HEK293 (cell line): ENCODE results near the gene IRAK4.

Experiments used
- BCL11B ChIP-seq: fragments of 450-650 bp; formaldehyde crosslinking; IDR thresholded peaks from 2 replicates; pipeline ENCODE4 v1.5.1; 2016; ENCODE audit warnings: low read depth, missing biosample characterization, missing genetic modification characterization
- BCL6B ChIP-seq: fragments of 450-650 bp; formaldehyde crosslinking; IDR thresholded peaks from 2 replicates; pipeline ENCODE4 v1.5.1; 2017; ENCODE audit warnings: missing biosample characterization, missing genetic modification characterization
- GLI2 ChIP-seq: fragments of 450-650 bp; formaldehyde crosslinking; IDR thresholded peaks from 2 replicates; pipeline ENCODE4; 2017; ENCODE audit warnings: missing biosample characterization, missing genetic modification characterization, low read depth, borderline replicate concordance
- OSR2 ChIP-seq: fragments of 450-650 bp; formaldehyde crosslinking; IDR thresholded peaks from 2 replicates; pipeline ENCODE4 v1.5.1; 2016; ENCODE audit warnings: missing biosample characterization, missing genetic modification characterization
- SETDB1 ChIP-seq: IDR thresholded peaks from one replicate; pipeline ENCODE4 v1.6.1; 2017; ENCODE audit warnings: mild to moderate bottlenecking, low read length, moderate library complexity, mixed read lengths; ENCODE audit not compliant: insufficient read length
- TRIM28 ChIP-seq: IDR thresholded peaks from 2 replicates; pipeline ENCODE4 v1.6.1; 2011; ENCODE audit warnings: low read length, control low read depth, borderline replicate concordance
- ZBTB21 ChIP-seq: fragments of 450-650 bp; formaldehyde crosslinking; IDR thresholded peaks from 2 replicates; pipeline ENCODE4 v1.5.1; 2017; ENCODE audit warnings: missing biosample characterization, missing genetic modification characterization
- ZBTB8A ChIP-seq: fragments of 450-650 bp; formaldehyde crosslinking; IDR thresholded peaks from 2 replicates; pipeline ENCODE4 v1.5.1; 2016; ENCODE audit warnings: missing biosample characterization, missing genetic modification characterization
- ZFP3 ChIP-seq: fragments of 450-650 bp; formaldehyde crosslinking; IDR thresholded peaks from 2 replicates; pipeline ENCODE4 v1.5.1; 2016; ENCODE audit warnings: low read depth, missing biosample characterization, missing genetic modification characterization
- ZNF175 ChIP-seq: fragments of 450-650 bp; formaldehyde crosslinking; IDR thresholded peaks from 2 replicates; pipeline ENCODE4 v1.5.1; 2016; ENCODE audit warnings: missing biosample characterization, missing genetic modification characterization
- ZNF211 ChIP-seq: fragments of 450-650 bp; formaldehyde crosslinking; IDR thresholded peaks from 2 replicates; pipeline ENCODE4 v1.5.1; 2016; ENCODE audit warnings: low read depth, missing biosample characterization, missing genetic modification characterization
- ZNF239 ChIP-seq: fragments of 450-650 bp; formaldehyde crosslinking; IDR thresholded peaks from 2 replicates; pipeline ENCODE4 v1.5.1; 2016; ENCODE audit warnings: missing biosample characterization, missing genetic modification characterization
- ZNF350 ChIP-seq: fragments of 450-650 bp; formaldehyde crosslinking; IDR thresholded peaks from 2 replicates; pipeline ENCODE4 v1.5.0; 2017; ENCODE audit warnings: missing biosample characterization, mild to moderate bottlenecking, missing genetic modification characterization
- ZNF404 ChIP-seq: fragments of 450-650 bp; formaldehyde crosslinking; IDR thresholded peaks from 2 replicates; pipeline ENCODE4 v1.5.1; 2017; ENCODE audit warnings: missing biosample characterization, missing genetic modification characterization
- ZNF449 ChIP-seq: fragments of 450-650 bp; formaldehyde crosslinking; IDR thresholded peaks from 2 replicates; pipeline ENCODE4 v1.5.1; 2017; ENCODE audit warnings: missing biosample characterization, mild to moderate bottlenecking, missing genetic modification characterization, moderate library complexity
- ZNF501 ChIP-seq: fragments of 450-650 bp; formaldehyde crosslinking; IDR thresholded peaks from 2 replicates; pipeline ENCODE4 v1.5.1; 2016; ENCODE audit warnings: missing biosample characterization, missing genetic modification characterization
- ZNF549 ChIP-seq: fragments of 450-650 bp; IDR thresholded peaks from 2 replicates; pipeline ENCODE4 v1.5.1; 2018; ENCODE audit warnings: missing biosample characterization, missing genetic modification characterization, mild to moderate bottlenecking, inconsistent platforms, moderate library complexity
- ZNF560 ChIP-seq: fragments of 450-650 bp; formaldehyde crosslinking; IDR thresholded peaks from 2 replicates; pipeline ENCODE4 v1.5.1; 2017; ENCODE audit warnings: missing biosample characterization, missing genetic modification characterization, borderline replicate concordance
- ZNF561 ChIP-seq: fragments of 450-650 bp; IDR thresholded peaks from 2 replicates; pipeline ENCODE4 v1.5.1; 2018; ENCODE audit warnings: missing biosample characterization, missing genetic modification characterization, borderline replicate concordance
- ZNF626 ChIP-seq: fragments of 450-650 bp; sonication (Bioruptor Pico); formaldehyde crosslinking; IDR thresholded peaks from 2 replicates; pipeline ENCODE4 v1.5.1; 2018; ENCODE audit warnings: missing biosample characterization, missing genetic modification characterization, inconsistent platforms
- ZNF645 ChIP-seq: fragments of 450-650 bp; formaldehyde crosslinking; IDR thresholded peaks from 2 replicates; pipeline ENCODE4; 2016; ENCODE audit warnings: missing biosample characterization, missing genetic modification characterization
- ZNF830 ChIP-seq: fragments of 450-650 bp; IDR thresholded peaks from 2 replicates; pipeline ENCODE4 v1.5.0; 2018; ENCODE audit warnings: missing biosample characterization, missing genetic modification characterization, low read depth, mild to moderate bottlenecking, moderate library complexity
- ZNF843 ChIP-seq: fragments of 450-650 bp; formaldehyde crosslinking; IDR thresholded peaks from 2 replicates; pipeline ENCODE4 v1.5.1; 2016; ENCODE audit warnings: missing biosample characterization, missing genetic modification characterization
- TF ChIP-seq, protein P1 (sequence below): fragments of 450-650 bp; formaldehyde crosslinking; IDR thresholded peaks from 2 replicates; pipeline ENCODE4 v1.5.1; 2016; ENCODE audit warnings: missing biosample characterization, missing genetic modification characterization
- TF ChIP-seq, protein P2 (sequence below): fragments of 450-650 bp; formaldehyde crosslinking; IDR thresholded peaks from 2 replicates; pipeline ENCODE4 v1.5.1; 2016; ENCODE audit warnings: missing biosample characterization, missing genetic modification characterization
- TF ChIP-seq, protein P3 (sequence below): fragments of 450-650 bp; formaldehyde crosslinking; conservative IDR thresholded peaks from 2 replicates; pipeline ENCODE4 v1.5.1; 2016; ENCODE audit warnings: low read depth, missing biosample characterization, missing genetic modification characterization

IRAK4 gene

DNA sequence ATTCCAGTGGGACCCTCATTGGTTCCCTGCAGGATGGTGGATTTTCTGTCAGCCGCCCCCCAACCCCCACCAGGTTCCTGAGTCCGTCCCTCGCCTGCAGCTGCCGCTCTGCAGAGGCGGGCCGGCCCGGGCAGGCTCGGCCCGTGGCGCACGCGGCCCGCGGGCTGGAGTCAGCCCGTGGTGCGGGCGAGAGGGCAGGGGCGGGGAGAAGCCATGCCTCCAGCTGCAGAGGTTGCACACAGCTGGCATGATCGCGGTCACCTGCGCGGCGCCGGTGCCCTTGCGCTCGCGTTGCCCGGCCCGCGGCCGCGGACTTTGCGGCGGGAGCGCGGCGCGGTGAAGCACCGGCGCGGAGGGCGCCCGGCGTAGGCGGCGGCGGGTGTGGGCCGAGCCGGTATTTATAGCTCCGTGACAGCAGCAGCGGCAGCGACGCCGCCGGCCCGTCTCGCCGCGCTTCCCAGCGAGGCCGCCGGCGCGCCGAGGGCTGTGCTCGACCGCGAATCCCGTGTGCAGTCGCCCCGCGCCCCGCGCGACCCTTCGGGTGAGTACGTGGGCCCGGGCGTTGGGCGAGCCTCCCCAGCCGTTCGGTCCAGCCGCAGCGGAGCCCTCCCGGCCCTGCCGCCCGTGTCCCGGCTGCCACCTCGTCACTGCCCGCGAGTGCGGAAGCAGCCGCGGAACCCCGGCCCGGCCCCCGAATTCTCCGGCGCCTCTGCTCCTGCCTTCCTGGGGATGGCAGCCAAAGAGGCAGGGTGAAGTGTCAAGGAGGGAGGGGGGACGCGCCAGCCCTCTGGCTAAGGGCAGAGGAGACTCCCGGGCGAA, 77.1 kb downstream of the IRAK4 start, which contains the start of gene TMEM117 (continued):
- TF ChIP-seq, protein P1, sequence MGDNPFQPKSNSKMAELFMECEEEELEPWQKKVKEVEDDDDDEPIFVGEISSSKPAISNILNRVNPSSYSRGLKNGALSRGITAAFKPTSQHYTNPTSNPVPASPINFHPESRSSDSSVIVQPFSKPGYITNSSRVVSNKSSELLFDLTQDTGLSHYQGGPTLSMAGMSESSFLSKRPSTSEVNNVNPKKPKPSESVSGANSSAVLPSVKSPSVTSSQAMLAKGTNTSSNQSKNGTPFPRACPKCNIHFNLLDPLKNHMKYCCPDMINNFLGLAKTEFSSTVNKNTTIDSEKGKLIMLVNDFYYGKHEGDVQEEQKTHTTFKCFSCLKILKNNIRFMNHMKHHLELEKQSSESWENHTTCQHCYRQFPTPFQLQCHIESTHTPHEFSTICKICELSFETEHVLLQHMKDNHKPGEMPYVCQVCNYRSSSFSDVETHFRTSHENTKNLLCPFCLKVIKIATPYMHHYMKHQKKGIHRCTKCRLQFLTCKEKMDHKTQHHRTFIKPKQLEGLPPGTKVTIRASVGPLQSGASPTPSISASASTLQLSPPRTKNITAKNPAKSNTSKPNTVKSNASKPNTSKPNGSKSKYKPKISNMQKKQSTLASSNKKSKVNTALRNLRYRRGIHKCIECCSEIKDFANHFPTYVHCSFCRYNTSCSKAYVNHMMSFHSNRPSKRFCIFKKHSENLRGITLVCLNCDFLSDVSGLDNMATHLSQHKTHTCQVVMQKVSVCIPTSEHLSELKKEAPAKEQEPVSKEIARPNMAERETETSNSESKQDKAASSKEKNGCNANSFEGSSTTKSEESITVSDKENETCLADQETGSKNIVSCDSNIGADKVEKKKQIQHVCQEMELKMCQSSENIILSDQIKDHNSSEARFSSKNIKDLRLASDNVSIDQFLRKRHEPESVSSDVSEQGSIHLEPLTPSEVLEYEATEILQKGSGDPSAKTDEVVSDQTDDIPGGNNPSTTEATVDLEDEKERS (tag by site-specific recombination): no peak
- TF ChIP-seq ZNF549 (tag by site-specific recombination): no peak
- TF ChIP-seq ZNF350: no peak
- TF ChIP-seq ZNF645: no peak
- TF ChIP-seq ZNF175 (tag by site-specific recombination): no peak
- TF ChIP-seq, protein P2, sequence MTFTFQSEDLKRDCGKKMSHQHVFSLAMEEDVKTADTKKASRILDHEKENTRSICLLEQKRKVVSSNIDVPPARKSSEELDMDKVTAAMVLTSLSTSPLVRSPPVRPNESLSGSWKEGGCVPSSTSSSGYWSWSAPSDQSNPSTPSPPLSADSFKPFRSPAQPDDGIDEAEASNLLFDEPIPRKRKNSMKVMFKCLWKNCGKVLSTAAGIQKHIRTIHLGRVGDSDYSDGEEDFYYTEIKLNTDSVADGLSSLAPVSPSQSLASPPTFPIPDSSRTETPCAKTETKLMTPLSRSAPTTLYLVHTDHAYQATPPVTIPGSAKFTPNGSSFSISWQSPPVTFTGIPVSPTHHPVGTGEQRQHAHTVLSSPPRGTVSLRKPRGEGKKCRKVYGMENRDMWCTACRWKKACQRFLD (tag by site-specific recombination): no peak
- no peak for TF ChIP-seq SETDB1
- peak; percentile 79 for TF ChIP-seq ZBTB8A (tag by site-specific recombination)
- TF ChIP-seq ZNF211 (tag by site-specific recombination): no peak
- TF ChIP-seq ZBTB21 (tag by site-specific recombination): no peak
- TF ChIP-seq ZNF449 (tag by site-specific recombination): no peak
- TF ChIP-seq ZNF830 (tag by site-specific recombination): no peak
- TF ChIP-seq GLI2 (tag by site-specific recombination): no peak
- no peak for TF ChIP-seq BCL6B (tag by site-specific recombination)
- TF ChIP-seq TRIM28: no peak
- no peak for TF ChIP-seq ZNF404 (tag by site-specific recombination)
- no peak for TF ChIP-seq ZNF239 (tag by site-specific recombination)
- peak; percentile 86 for TF ChIP-seq ZNF561 (tag by site-specific recombination)
- TF ChIP-seq ZNF560 (tag by site-specific recombination): no peak
- TF ChIP-seq ZNF501 (tag by site-specific recombination): 0 out of 2 replicates have a peak, but pooled peaks have one; percentile 52
- no peak for TF ChIP-seq ZFP3 (tag by site-specific recombination)
- TF ChIP-seq ZNF843 (tag by site-specific recombination): no peak
- TF ChIP-seq BCL11B (tag by site-specific recombination): no peak
- TF ChIP-seq ZNF626 (tag by site-specific recombination): no peak
- TF ChIP-seq, protein P3, sequence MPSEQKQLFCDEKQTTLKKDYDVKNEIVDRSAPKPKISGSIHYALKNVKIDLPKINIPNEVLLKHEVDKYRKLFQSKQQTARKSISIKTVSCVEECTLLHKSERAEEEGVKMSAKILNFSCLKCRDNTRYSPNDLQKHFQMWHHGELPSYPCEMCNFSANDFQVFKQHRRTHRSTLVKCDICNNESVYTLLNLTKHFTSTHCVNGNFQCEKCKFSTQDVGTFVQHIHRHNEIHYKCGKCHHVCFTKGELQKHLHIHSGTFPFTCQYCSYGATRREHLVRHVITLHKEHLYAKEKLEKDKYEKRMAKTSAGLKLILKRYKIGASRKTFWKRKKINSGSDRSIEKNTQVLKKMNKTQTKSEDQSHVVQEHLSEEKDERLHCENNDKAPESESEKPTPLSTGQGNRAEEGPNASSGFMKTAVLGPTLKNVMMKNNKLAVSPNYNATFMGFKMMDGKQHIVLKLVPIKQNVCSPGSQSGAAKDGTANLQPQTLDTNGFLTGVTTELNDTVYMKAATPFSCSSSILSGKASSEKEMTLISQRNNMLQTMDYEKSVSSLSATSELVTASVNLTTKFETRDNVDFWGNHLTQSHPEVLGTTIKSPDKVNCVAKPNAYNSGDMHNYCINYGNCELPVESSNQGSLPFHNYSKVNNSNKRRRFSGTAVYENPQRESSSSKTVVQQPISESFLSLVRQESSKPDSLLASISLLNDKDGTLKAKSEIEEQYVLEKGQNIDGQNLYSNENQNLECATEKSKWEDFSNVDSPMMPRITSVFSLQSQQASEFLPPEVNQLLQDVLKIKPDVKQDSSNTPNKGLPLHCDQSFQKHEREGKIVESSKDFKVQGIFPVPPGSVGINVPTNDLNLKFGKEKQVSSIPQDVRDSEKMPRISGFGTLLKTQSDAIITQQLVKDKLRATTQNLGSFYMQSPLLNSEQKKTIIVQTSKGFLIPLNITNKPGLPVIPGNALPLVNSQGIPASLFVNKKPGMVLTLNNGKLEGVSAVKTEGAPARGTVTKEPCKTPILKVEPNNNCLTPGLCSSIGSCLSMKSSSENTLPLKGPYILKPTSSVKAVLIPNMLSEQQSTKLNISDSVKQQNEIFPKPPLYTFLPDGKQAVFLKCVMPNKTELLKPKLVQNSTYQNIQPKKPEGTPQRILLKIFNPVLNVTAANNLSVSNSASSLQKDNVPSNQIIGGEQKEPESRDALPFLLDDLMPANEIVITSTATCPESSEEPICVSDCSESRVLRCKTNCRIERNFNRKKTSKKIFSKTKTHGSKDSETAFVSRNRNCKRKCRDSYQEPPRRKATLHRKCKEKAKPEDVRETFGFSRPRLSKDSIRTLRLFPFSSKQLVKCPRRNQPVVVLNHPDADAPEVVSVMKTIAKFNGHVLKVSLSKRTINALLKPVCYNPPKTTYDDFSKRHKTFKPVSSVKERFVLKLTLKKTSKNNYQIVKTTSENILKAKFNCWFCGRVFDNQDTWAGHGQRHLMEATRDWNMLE (tag by site-specific recombination): no peak
- no peak for TF ChIP-seq OSR2 (tag by site-specific recombination)
